ENCODE measurements around the gene IGFBP6. TPM values are rescaled to one million over a fixed set of nuclear protein-coding genes. Genes with fewer than 3 reads are reported as not detected.
A peak's percentile ranks its signal among the peaks of the same experiment; 100 is the strongest.

The IGFBP6 gene
- total RNA-seq, 1 experiment from 2014 or later = 6.4 TPM

- TF ChIP-seq, protein P1, sequence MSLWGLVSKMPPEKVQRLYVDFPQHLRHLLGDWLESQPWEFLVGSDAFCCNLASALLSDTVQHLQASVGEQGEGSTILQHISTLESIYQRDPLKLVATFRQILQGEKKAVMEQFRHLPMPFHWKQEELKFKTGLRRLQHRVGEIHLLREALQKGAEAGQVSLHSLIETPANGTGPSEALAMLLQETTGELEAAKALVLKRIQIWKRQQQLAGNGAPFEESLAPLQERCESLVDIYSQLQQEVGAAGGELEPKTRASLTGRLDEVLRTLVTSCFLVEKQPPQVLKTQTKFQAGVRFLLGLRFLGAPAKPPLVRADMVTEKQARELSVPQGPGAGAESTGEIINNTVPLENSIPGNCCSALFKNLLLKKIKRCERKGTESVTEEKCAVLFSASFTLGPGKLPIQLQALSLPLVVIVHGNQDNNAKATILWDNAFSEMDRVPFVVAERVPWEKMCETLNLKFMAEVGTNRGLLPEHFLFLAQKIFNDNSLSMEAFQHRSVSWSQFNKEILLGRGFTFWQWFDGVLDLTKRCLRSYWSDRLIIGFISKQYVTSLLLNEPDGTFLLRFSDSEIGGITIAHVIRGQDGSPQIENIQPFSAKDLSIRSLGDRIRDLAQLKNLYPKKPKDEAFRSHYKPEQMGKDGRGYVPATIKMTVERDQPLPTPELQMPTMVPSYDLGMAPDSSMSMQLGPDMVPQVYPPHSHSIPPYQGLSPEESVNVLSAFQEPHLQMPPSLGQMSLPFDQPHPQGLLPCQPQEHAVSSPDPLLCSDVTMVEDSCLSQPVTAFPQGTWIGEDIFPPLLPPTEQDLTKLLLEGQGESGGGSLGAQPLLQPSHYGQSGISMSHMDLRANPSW (CRISPR knock-in tag; conservative IDR thresholded peaks at IDR 0.05; ENCODE audit: low read depth) = no peak
- TF ChIP-seq USF2 (CRISPR knock-in tag; IDR thresholded peaks at IDR 0.05) (no peak), NFATC4 (CRISPR knock-in tag; IDR thresholded peaks at IDR 0.05) (no peak), FOXP4 (CRISPR knock-in tag; IDR thresholded peaks at IDR 0.05) (no peak), TEAD1 (CRISPR knock-in tag; IDR thresholded peaks at IDR 0.05) (peak; percentile 15; the same call in 1 of the 2 replicates), SMAD4 (CRISPR knock-in tag; IDR thresholded peaks at IDR 0.05) (no peak), JAZF1 (CRISPR knock-in tag; IDR thresholded peaks at IDR 0.05) (no peak), ZNF219 (CRISPR knock-in tag; IDR thresholded peaks at IDR 0.05; ENCODE audit: borderline replicate concordance) (no peak), ZNF416 (CRISPR knock-in tag; IDR thresholded peaks at IDR 0.05) (no peak), ELF4 (CRISPR knock-in tag; IDR thresholded peaks at IDR 0.05; ENCODE audit: low read depth) (no peak), EMX1 (CRISPR knock-in tag; IDR thresholded peaks at IDR 0.05) (no peak), GTF2I (CRISPR knock-in tag; conservative IDR thresholded peaks at IDR 0.05) (no peak), MXD4 (CRISPR knock-in tag; IDR thresholded peaks at IDR 0.05; ENCODE audit: borderline replicate concordance) (no peak), HMGXB4 (CRISPR knock-in tag; IDR thresholded peaks at IDR 0.05) (no peak)
- TF ChIP-seq, protein P2, sequence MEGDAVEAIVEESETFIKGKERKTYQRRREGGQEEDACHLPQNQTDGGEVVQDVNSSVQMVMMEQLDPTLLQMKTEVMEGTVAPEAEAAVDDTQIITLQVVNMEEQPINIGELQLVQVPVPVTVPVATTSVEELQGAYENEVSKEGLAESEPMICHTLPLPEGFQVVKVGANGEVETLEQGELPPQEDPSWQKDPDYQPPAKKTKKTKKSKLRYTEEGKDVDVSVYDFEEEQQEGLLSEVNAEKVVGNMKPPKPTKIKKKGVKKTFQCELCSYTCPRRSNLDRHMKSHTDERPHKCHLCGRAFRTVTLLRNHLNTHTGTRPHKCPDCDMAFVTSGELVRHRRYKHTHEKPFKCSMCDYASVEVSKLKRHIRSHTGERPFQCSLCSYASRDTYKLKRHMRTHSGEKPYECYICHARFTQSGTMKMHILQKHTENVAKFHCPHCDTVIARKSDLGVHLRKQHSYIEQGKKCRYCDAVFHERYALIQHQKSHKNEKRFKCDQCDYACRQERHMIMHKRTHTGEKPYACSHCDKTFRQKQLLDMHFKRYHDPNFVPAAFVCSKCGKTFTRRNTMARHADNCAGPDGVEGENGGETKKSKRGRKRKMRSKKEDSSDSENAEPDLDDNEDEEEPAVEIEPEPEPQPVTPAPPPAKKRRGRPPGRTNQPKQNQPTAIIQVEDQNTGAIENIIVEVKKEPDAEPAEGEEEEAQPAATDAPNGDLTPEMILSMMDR (IDR thresholded peaks at IDR 0.05) = no peak
- TF ChIP-seq, protein P3, sequence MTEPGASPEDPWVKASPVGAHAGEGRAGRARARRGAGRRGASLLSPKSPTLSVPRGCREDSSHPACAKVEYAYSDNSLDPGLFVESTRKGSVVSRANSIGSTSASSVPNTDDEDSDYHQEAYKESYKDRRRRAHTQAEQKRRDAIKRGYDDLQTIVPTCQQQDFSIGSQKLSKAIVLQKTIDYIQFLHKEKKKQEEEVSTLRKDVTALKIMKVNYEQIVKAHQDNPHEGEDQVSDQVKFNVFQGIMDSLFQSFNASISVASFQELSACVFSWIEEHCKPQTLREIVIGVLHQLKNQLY (CRISPR knock-in tag; IDR thresholded peaks at IDR 0.05) = no peak
Observed at GRCh38 chr12:53048780-53049401, 48.6 kb upstream of the IGFBP6 start (continued).

Data from WTC11 (cell line).